ENCODE data around the gene RNF123.
"Not testable (repeated sequence)": the region's sequence is repeated elsewhere in the genome, so short reads cannot be mapped to it uniquely, and the experiment has no call there.

DNA sequence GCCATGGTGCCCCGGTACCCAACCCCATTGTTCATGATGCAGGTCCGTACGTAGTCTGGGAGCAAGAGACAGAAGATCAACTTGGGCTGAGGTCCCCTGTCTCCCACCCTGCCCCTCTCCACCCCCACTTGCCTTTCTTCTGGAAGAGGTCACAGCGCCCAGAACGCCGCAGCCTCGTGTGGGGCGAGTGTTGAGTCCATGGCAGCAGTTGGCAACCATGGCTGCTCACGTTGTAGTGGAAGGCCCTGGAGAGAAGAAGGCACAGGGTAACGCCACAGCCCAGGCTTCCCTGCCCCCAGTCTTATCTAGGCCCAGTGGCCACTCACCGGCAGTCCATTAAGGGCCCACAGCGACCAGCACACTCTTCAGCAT is 1.9 kb upstream of the RNF123 start:
- not testable (repeated sequence) for TF ChIP-seq POLR2AphosphoS5 (IDR thresholded peaks at IDR 0.05; ENCODE audit: low read depth, low read length); POLR2A (IDR thresholded peaks at IDR 0.05; ENCODE audit: borderline replicate concordance, extremely low read depth, insufficient read depth, insufficient read length); SIN3A (IDR thresholded peaks at IDR 0.05; ENCODE audit: low read depth); CEBPB (IDR thresholded peaks at IDR 0.05; ENCODE audit: low read depth); ZFX (IDR thresholded peaks at IDR 0.05); SRF (IDR thresholded peaks at IDR 0.05; ENCODE audit: low read depth); YY1 (IDR thresholded peaks at IDR 0.05; ENCODE audit: extremely low read depth, insufficient replicate concordance, low read depth, low read length); EZH2 (IDR thresholded peaks at IDR 0.05); RAD21 (IDR thresholded peaks at IDR 0.05; ENCODE audit: low read depth); CBX3 (IDR thresholded peaks at IDR 0.05; ENCODE audit: low read depth); EZH2phosphoT487 (IDR thresholded peaks at IDR 0.05; ENCODE audit: borderline replicate concordance)
- TF ChIP-seq, protein P1, sequence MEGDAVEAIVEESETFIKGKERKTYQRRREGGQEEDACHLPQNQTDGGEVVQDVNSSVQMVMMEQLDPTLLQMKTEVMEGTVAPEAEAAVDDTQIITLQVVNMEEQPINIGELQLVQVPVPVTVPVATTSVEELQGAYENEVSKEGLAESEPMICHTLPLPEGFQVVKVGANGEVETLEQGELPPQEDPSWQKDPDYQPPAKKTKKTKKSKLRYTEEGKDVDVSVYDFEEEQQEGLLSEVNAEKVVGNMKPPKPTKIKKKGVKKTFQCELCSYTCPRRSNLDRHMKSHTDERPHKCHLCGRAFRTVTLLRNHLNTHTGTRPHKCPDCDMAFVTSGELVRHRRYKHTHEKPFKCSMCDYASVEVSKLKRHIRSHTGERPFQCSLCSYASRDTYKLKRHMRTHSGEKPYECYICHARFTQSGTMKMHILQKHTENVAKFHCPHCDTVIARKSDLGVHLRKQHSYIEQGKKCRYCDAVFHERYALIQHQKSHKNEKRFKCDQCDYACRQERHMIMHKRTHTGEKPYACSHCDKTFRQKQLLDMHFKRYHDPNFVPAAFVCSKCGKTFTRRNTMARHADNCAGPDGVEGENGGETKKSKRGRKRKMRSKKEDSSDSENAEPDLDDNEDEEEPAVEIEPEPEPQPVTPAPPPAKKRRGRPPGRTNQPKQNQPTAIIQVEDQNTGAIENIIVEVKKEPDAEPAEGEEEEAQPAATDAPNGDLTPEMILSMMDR (IDR thresholded peaks at IDR 0.05 in 2 of 3, conservative IDR thresholded peaks at IDR 0.05 in 1 of 3; ENCODE audit: borderline replicate concordance in 1 of 3, insufficient read depth in 1 of 3, low read depth in 2 of 3, low read length in 2 of 3) = not testable (repeated sequence)
- TF ChIP-seq, protein P2, sequence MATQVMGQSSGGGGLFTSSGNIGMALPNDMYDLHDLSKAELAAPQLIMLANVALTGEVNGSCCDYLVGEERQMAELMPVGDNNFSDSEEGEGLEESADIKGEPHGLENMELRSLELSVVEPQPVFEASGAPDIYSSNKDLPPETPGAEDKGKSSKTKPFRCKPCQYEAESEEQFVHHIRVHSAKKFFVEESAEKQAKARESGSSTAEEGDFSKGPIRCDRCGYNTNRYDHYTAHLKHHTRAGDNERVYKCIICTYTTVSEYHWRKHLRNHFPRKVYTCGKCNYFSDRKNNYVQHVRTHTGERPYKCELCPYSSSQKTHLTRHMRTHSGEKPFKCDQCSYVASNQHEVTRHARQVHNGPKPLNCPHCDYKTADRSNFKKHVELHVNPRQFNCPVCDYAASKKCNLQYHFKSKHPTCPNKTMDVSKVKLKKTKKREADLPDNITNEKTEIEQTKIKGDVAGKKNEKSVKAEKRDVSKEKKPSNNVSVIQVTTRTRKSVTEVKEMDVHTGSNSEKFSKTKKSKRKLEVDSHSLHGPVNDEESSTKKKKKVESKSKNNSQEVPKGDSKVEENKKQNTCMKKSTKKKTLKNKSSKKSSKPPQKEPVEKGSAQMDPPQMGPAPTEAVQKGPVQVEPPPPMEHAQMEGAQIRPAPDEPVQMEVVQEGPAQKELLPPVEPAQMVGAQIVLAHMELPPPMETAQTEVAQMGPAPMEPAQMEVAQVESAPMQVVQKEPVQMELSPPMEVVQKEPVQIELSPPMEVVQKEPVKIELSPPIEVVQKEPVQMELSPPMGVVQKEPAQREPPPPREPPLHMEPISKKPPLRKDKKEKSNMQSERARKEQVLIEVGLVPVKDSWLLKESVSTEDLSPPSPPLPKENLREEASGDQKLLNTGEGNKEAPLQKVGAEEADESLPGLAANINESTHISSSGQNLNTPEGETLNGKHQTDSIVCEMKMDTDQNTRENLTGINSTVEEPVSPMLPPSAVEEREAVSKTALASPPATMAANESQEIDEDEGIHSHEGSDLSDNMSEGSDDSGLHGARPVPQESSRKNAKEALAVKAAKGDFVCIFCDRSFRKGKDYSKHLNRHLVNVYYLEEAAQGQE (IDR thresholded peaks at IDR 0.05; ENCODE audit: low read depth) = not testable (repeated sequence)
- TF ChIP-seq, protein P3, sequence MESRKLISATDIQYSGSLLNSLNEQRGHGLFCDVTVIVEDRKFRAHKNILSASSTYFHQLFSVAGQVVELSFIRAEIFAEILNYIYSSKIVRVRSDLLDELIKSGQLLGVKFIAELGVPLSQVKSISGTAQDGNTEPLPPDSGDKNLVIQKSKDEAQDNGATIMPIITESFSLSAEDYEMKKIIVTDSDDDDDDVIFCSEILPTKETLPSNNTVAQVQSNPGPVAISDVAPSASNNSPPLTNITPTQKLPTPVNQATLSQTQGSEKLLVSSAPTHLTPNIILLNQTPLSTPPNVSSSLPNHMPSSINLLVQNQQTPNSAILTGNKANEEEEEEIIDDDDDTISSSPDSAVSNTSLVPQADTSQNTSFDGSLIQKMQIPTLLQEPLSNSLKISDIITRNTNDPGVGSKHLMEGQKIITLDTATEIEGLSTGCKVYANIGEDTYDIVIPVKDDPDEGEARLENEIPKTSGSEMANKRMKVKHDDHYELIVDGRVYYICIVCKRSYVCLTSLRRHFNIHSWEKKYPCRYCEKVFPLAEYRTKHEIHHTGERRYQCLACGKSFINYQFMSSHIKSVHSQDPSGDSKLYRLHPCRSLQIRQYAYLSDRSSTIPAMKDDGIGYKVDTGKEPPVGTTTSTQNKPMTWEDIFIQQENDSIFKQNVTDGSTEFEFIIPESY (IDR thresholded peaks at IDR 0.05; ENCODE audit: extremely low read depth, insufficient replicate concordance, low read length) = not testable (repeated sequence)

Data from HCT116 (cell line).